Cardiac fibroblast (primary cell): ENCODE measurements around the gene PRPF4.

ENCODE experiments used
- DNase-seq, 2 donors: peaks; one replicate each; pipeline versions ENCODE4 v3.0.0 to v3.0.0-alpha.2; 2010; ENCODE audit warnings: low read depth in 2 of 2
- H3K4me3 ChIP-seq, 2 donors: replicated peaks in 1 of 2; 1 replicate in 1 of 2; 2 replicates in 1 of 2; pipeline ENCODE4 v1.5.1; 2011; ENCODE audit warnings: low read depth in 2 of 2, low read length in 2 of 2, mild to moderate bottlenecking in 2 of 2, moderate library complexity in 1 of 2
- TF ChIP-seq, protein P1 (sequence below): IDR thresholded peaks from one replicate; pipeline ENCODE4 v1.5.1; 2011; ENCODE audit warnings: low read depth, mild to moderate bottlenecking, low read length, inconsistent platforms

Gene PRPF4

GRCh38 chr9:113250807-113251206, 24.7 kb upstream of the PRPF4 start:
- no peak for DNase-seq
- TF ChIP-seq, protein P1, sequence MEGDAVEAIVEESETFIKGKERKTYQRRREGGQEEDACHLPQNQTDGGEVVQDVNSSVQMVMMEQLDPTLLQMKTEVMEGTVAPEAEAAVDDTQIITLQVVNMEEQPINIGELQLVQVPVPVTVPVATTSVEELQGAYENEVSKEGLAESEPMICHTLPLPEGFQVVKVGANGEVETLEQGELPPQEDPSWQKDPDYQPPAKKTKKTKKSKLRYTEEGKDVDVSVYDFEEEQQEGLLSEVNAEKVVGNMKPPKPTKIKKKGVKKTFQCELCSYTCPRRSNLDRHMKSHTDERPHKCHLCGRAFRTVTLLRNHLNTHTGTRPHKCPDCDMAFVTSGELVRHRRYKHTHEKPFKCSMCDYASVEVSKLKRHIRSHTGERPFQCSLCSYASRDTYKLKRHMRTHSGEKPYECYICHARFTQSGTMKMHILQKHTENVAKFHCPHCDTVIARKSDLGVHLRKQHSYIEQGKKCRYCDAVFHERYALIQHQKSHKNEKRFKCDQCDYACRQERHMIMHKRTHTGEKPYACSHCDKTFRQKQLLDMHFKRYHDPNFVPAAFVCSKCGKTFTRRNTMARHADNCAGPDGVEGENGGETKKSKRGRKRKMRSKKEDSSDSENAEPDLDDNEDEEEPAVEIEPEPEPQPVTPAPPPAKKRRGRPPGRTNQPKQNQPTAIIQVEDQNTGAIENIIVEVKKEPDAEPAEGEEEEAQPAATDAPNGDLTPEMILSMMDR: no peak
- no peak overlapping the region for H3K4me3 ChIP-seq

DNA sequence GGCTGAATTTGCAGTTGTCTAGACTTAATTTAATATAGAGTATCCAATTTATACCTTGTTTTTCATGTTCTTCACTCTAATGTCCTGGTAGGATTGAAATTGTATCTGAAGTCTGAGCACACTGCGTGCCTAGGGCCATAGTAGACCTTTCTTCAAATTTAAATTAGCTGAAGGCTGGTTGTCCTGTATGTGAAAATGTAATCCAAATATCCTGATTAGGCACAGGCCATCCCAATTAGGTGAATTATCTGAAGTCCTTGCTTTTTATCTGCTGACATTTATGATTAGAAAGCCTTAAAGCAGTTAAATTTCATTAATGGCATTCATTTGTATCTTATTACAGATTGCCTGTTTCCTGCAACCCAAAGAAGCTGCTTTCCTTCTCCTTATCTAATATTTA, 20.5 kb upstream of the PRPF4 start:
- no peak overlapping the region for H3K4me3 ChIP-seq
- TF ChIP-seq, protein P1: no peak
- no peak for DNase-seq

GRCh38 chr9:113255438-113255837, 20.0 kb upstream of the PRPF4 start:
- H3K4me3 ChIP-seq: no peak overlapping the region
- no peak for DNase-seq
- TF ChIP-seq, protein P1: no peak

- H3K4me3 ChIP-seq: no peak overlapping the region
- no peak for DNase-seq
- TF ChIP-seq, protein P1: no peak
Measured at GRCh38 chr9:113257863-113258262, 17.6 kb upstream of the PRPF4 start.

GRCh38 chr9:113258282-113258681, 17.2 kb upstream of the PRPF4 start:
- no peak for DNase-seq
- H3K4me3 ChIP-seq: no peak overlapping the region
- TF ChIP-seq, protein P1: no peak

DNA sequence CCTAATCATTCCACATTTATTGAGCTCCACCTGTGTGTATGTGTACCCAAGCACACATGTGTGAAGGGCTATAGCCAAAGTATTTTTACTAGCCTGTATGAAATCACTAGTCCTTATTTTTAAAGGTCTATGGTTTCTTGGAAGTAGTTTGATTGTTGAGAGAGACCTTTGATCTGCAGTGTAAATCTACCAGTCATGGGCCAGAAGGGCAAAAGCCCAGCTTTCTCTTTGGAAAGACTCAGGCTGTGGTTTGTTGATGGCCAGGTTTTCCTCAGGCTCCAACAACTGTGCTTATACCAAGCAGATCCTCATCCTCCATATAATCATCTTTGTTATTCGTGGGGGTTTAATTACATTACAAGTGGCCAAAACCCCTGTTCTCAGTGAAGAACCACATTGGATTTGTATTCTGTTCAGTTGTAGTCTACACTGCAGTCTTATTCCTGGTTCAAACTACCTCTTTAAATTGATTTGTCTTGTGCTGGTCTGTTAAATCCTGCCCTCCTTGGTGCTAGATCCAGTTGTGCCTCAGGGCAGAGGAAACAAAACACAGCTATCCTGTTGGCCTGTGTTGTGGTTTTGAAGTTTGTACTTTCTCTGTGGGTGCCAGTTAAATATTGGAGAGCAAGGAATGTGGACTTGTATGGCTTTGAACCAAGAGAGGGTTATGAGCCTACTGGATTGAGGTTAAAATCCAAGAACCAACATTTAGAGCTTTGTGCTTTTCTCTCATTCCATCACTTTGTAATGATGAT, 13.4 kb upstream of the PRPF4 start:
- TF ChIP-seq, protein P1: no peak
- no peak for DNase-seq
- H3K4me3 ChIP-seq: no peak overlapping the region

- DNase-seq: no peak
- TF ChIP-seq, protein P1: no peak
- H3K4me3 ChIP-seq: no peak overlapping the region
Measured at GRCh38 chr9:113266174-113266573, 9.3 kb upstream of the PRPF4 start.
